K562 (cell line): ENCODE data around the gene ORAI1. TPM values are rescaled to one million over a fixed set of nuclear protein-coding genes. Genes with fewer than 3 reads are reported as not detected.

Experiments used
- CAMTA2 ChIP-seq: fragments of 250-450 bp; sonication (Bioruptor Pico); conservative IDR thresholded peaks from 2 replicates; pipeline ENCODE4 v1.5.1; 2022
- CHCHD3 ChIP-seq: fragments of 250-450 bp; sonication (Bioruptor Pico); IDR thresholded peaks from 2 replicates; pipeline ENCODE4 v2.1.2; 2022; ENCODE audit warnings: mild to moderate bottlenecking
- CHD2 ChIP-seq: IDR thresholded peaks from 2 replicates; pipeline ENCODE4 v1.6.1; 2011; ENCODE audit warnings: low read depth, low read length
- CTCFL ChIP-seq: IDR thresholded peaks from 2 replicates; pipeline ENCODE4 v1.6.1; 2011; ENCODE audit warnings: borderline replicate concordance, low read depth, mild to moderate bottlenecking, moderate library complexity, low read length; ENCODE audit not compliant: insufficient read depth, poor library complexity, severe bottlenecking
- ESRRA ChIP-seq: fragments of 450-650 bp; IDR thresholded peaks from 2 replicates; pipeline ENCODE4 v1.6.1; 2014; ENCODE audit warnings: low read depth, mild to moderate bottlenecking, moderate library complexity, borderline replicate concordance
- GATAD2A ChIP-seq: fragments of 450-650 bp; IDR thresholded peaks from 2 replicates; pipeline ENCODE4 v1.6.1; 2017
- HLTF ChIP-seq: fragments of 450-650 bp; IDR thresholded peaks from 2 replicates; pipeline ENCODE4 v1.6.1; 2016
- IRF1 ChIP-seq: sonication (generic); formaldehyde crosslinking; IDR thresholded peaks from 2 replicates; pipeline ENCODE4 v1.8.0; 2022; ENCODE audit warnings: missing genetic modification reagents, mild to moderate bottlenecking, borderline replicate concordance
- MNT ChIP-seq, 2 experiments: fragments of 450-650 bp; conservative IDR thresholded peaks; 2 replicates each; pipeline ENCODE4 v1.6.1; 2017; ENCODE audit warnings: mild to moderate bottlenecking in 2 of 2, moderate library complexity in 2 of 2
- NFIX ChIP-seq: fragments of 250-450 bp; sonication (Bioruptor Pico); IDR thresholded peaks from 2 replicates; pipeline ENCODE4 v1.4.0; 2020; ENCODE audit warnings: low read depth, mild to moderate bottlenecking, moderate library complexity
- PHF8 ChIP-seq: fragments of 200-600 bp; sonication (generic); IDR thresholded peaks from 2 replicates; pipeline ENCODE4 v1.6.1; 2012; ENCODE audit warnings: mixed run types, mild to moderate bottlenecking, inconsistent platforms, low read length, moderate library complexity, borderline replicate concordance
- RBM25 ChIP-seq: fragments of 200-400 bp; formaldehyde crosslinking; IDR thresholded peaks from 2 replicates; pipeline ENCODE4 v1.6.1; 2018; ENCODE audit warnings: low read length, low read depth, moderate library complexity; ENCODE audit not compliant: severe bottlenecking
- SIN3B ChIP-seq: fragments of 450-650 bp; IDR thresholded peaks from 2 replicates; pipeline ENCODE4 v1.6.1; 2017; ENCODE audit warnings: low read depth, mild to moderate bottlenecking, moderate library complexity
- SP1 ChIP-seq: sonication (generic); formaldehyde crosslinking; IDR thresholded peaks from 2 replicates; pipeline ENCODE4 v1.8.1; 2022; ENCODE audit warnings: mild to moderate bottlenecking, missing genetic modification reagents
- TAF9B ChIP-seq: fragments of 450-650 bp; IDR thresholded peaks from 2 replicates; pipeline ENCODE4 v1.6.1; 2018; ENCODE audit warnings: mild to moderate bottlenecking; ENCODE audit not compliant: partially characterized antibody
- TBP ChIP-seq: optimal IDR thresholded peaks from 2 replicates; pipeline ENCODE3; 2011; ENCODE audit warnings: low read depth, low read length, improper control_type of control experiment
- TEAD4 ChIP-seq, 2 experiments: sonication (generic) in 1 of 2; formaldehyde crosslinking in 1 of 2; IDR thresholded peaks; 2 replicates each; pipeline versions ENCODE4 v1.6.1 to v1.8.0; 2012 to 2022; ENCODE audit warnings: borderline replicate concordance in 1 of 2, inconsistent platforms in 1 of 2, low read length in 1 of 2, mild to moderate bottlenecking in 1 of 2, missing genetic modification reagents in 1 of 2
- ZNF224 ChIP-seq: sonication (generic); formaldehyde crosslinking; IDR thresholded peaks from 2 replicates; pipeline ENCODE4 v1.8.0; 2022; ENCODE audit warnings: mild to moderate bottlenecking, missing genetic modification reagents
- ZNF274 ChIP-seq: IDR thresholded peaks from 2 replicates; pipeline ENCODE4 v1.6.1; 2011; ENCODE audit warnings: low read depth, mild to moderate bottlenecking, low read length, moderate library complexity, borderline replicate concordance
- ZNF436 ChIP-seq: fragments of 250-450, 450-650 bp; sonication (Bioruptor Pico); formaldehyde crosslinking; IDR thresholded peaks from 2 replicates; pipeline ENCODE4 v1.7.0; 2020; ENCODE audit warnings: mild to moderate bottlenecking
- ZNF75A ChIP-seq: fragments of 450-650 bp; formaldehyde crosslinking; IDR thresholded peaks from 2 replicates; pipeline ENCODE4 v1.4.0; 2020; ENCODE audit warnings: mild to moderate bottlenecking
- ZNF778 ChIP-seq: fragments of 450-650 bp; formaldehyde crosslinking; IDR thresholded peaks from 2 replicates; pipeline ENCODE4 v1.4.0; 2020; ENCODE audit warnings: mild to moderate bottlenecking, moderate library complexity
- polyA plus RNA-seq, 8 experiments: library from polyadenylated mRNA; depleted of rRNA in 4 of 8; stranded (reverse) in 5 of 8; unstranded in 3 of 8; fragments of >200 nt; fragmentation: Nextera tagmentation in 2 of 8; fragmentation: Illumina TruSeq in 1 of 8; extraction: Ambion mirVana in 2 of 8; extraction: Trizol in 1 of 8; gene quantifications; 2 replicates each; pipeline versions ENCODE4 v1.2.1 to v1.2.3, GENCODE V29; 2011 to 2014; ENCODE audit warnings: inconsistent platforms in 1 of 8, missing spikeins in 1 of 8
- total RNA-seq, 7 experiments: library from RNA; depleted of rRNA in 6 of 7; stranded (reverse); fragments of >200 nt in 6 of 7; fragmentation: Illumina TruSeq in 2 of 7; extraction: Trizol in 2 of 7; gene quantifications; 2 replicates each; pipeline versions ENCODE4 v1.2.1 to v1.2.3, GENCODE V29; 2011 to 2021; ENCODE audit warnings: low replicate concordance in 1 of 7
- TF ChIP-seq, protein P1 (sequence below): fragments of 450-650 bp; formaldehyde crosslinking; IDR thresholded peaks from 2 replicates; pipeline ENCODE4 v1.4.0; 2020; ENCODE audit warnings: mild to moderate bottlenecking, moderate library complexity

Gene ORAI1
- total and polyA plus RNA-seq, 9 of the 15 experiments (the other 6 are each of a cell fraction or from before 2014, with no cell fraction given): 2.6 to 23.8 (median 9.3) TPM

DNA sequence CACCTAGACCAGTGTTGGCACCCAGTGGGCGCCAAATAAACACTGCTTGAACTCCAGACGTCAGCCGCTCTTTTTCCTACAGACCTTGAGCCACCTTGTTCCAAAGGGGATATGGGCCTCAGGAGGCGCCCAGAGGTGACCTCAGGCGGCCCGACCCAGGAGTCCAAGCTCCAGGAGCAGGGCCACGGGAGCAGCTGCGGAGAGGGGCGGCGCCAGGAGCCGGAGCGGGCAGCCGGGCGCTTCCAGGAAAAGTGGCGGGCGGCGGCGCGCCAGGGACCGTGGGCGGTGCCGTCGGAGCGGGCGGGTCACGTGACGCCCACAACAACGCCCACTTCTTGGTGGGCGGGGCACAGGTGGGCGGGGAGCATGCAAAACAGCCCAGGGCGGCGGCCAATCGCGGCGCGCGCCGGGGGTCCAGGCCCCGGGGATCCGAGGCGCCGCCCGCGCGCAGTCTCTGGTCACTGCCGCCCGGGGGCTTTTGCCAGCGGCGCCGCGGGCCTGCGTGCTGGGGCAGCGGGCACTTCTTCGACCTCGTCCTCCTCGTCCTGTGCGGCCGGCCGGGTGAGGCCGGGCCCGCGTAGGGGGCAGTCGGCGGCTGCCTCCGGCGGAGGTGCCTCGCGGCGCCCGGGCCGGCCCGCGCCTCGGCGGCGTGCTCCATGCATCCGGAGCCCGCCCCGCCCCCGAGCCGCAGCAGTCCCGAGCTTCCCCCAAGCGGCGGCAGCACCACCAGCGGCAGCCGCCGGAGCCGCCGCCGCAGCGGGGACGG, at the start of gene ORAI1 (continued):
- peak; percentile 62 to 81; a peak in 3 of 4 replicates for TF ChIP-seq MNT (conservative IDR thresholded peaks at IDR 0.05)
- TF ChIP-seq ZNF75A (CRISPR knock-in tag): no peak
- TF ChIP-seq, protein P1, sequence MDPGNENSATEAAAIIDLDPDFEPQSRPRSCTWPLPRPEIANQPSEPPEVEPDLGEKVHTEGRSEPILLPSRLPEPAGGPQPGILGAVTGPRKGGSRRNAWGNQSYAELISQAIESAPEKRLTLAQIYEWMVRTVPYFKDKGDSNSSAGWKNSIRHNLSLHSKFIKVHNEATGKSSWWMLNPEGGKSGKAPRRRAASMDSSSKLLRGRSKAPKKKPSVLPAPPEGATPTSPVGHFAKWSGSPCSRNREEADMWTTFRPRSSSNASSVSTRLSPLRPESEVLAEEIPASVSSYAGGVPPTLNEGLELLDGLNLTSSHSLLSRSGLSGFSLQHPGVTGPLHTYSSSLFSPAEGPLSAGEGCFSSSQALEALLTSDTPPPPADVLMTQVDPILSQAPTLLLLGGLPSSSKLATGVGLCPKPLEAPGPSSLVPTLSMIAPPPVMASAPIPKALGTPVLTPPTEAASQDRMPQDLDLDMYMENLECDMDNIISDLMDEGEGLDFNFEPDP (CRISPR knock-in tag): no peak
- 0 out of 2 replicates have a peak, but pooled peaks have one; percentile 23 for TF ChIP-seq CAMTA2 (CRISPR knock-in tag)
- no peak for TF ChIP-seq ZNF436 (CRISPR knock-in tag)
- TF ChIP-seq NFIX (CRISPR knock-in tag): no peak
- TF ChIP-seq CHD2: no peak
- peak; percentile 78 for TF ChIP-seq RBM25
- TF ChIP-seq ZNF778: no peak
- no peak for TF ChIP-seq ZNF224 (CRISPR knock-in tag)
- TF ChIP-seq CTCFL: peak; percentile 63
- no peak for TF ChIP-seq TAF9B
- peak; percentile 91 for TF ChIP-seq SP1 (CRISPR knock-in tag)
- no peak for TF ChIP-seq ZNF274
- peak; percentile 82; the same call in 1 of the 2 replicates for TF ChIP-seq GATAD2A
- TF ChIP-seq SIN3B: peak; percentile 73
- no peak for TF ChIP-seq IRF1 (CRISPR knock-in tag)
- TF ChIP-seq ESRRA: peak; percentile 47; the same call in 1 of the 2 replicates
- peak; percentile 83; the same call in 1 of the 2 replicates for TF ChIP-seq PHF8
- TF ChIP-seq HLTF: 0 out of 2 replicates have a peak, but pooled peaks have one; percentile 2
- peak; percentile 71 for TF ChIP-seq TBP
- TF ChIP-seq CHCHD3: no peak
- peak; percentile 23; the same call in 1 of the 2 replicates for TF ChIP-seq TEAD4 (IDR thresholded peaks at IDR 0.05; ENCODE audit: low read length)
- no peak for TF ChIP-seq TEAD4 (CRISPR knock-in tag; IDR thresholded peaks at IDR 0.05; ENCODE audit: borderline replicate concordance)
